A673 (cell line): ENCODE results near the gene INPP1.

Experiments used
- CTCF ChIP-seq: fragments of 300-800, 200-600 bp; sonication (generic); conservative IDR thresholded peaks from 2 replicates; pipeline ENCODE4 v1.5.1; 2017; ENCODE audit warnings: low read depth, mild to moderate bottlenecking, antibody characterized with exemption, low read length, moderate library complexity, mixed read lengths
- EZH2 ChIP-seq: fragments of 200-600 bp; sonication (generic); IDR thresholded peaks from 2 replicates; pipeline ENCODE4 v1.6.1; 2017; ENCODE audit warnings: borderline replicate concordance, low read depth, mild to moderate bottlenecking, mixed read lengths, antibody characterized with exemption, low read length; ENCODE audit not compliant: poor library complexity, severe bottlenecking

- TF ChIP-seq CTCF = no peak
- TF ChIP-seq EZH2 = no peak
These were observed 71.9 kb downstream of the INPP1 start for GRCh38 chr2:190415251-190415650.
